H1 (cell line): Measurements from ENCODE around the gene PSG1. TPM values are rescaled to one million over a fixed set of nuclear protein-coding genes. Genes with fewer than 3 reads are reported as not detected.

ENCODE experiments used
- SRF ChIP-seq: IDR thresholded peaks from 2 replicates; pipeline ENCODE4 v1.6.1; 2011; ENCODE audit warnings: mild to moderate bottlenecking, low read depth, low read length, moderate library complexity
- polyA plus RNA-seq, 7 experiments: library from polyadenylated mRNA; depleted of rRNA in 3 of 7; stranded (reverse) in 5 of 7; unstranded in 2 of 7; fragments of >200 nt in 5 of 7; fragments of 200-250 nt in 2 of 7; gene quantifications; 1 replicate in 5 of 7; 2 replicates in 1 of 7; 4 replicates in 1 of 7; pipeline versions ENCODE4 v1.2.1 to v1.2.3, GENCODE V29; 2011 to 2013; ENCODE audit warnings: missing spikeins in 2 of 7, mixed read lengths in 2 of 7
- total RNA-seq: library from RNA; stranded (reverse); fragmentation: NEBNext Ultra II Directional; extraction: Animal tissue kit (Norgen Biotek cat#: 25700); gene quantifications from 2 replicates; pipeline ENCODE4 v1.2.1, GENCODE V29; 2021

PSG1 gene
- total and polyA plus RNA-seq, 2 of the 8 experiments (the other 6 are each of a cell fraction or from before 2014, with no cell fraction given), result not detected

DNA sequence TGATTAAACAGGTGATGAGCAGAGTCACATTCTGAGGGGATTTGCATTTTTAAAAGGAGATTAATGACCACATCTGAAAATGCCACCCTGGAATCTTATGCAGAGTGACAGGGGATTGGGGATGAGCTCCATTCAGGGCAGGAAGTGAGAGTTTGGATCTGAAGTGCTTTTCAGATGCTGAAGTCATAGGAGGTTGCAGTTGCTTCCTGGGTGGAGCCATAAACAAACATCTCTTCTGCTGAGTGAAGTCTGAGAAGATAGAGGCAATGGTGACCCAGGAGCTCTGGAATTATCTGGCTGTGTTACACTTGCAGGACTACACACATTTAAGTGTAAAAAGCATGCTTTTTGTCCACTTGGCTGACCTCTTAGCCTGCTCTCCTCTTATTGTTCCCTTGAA lies 62.6 kb downstream of the PSG1 start (continued):
- TF ChIP-seq SRF, result no peak

Other genes with a start within 250 kb of the PSG1 start
- not detected in 2 replicates for gene PSG3, start 139.2 kb downstream of the PSG1 start, total RNA-seq
- not detected in 2 replicates for gene PSG3, start 139.2 kb downstream of the PSG1 start, polyA plus RNA-seq (2011; rRNA removed)
- gene PSG8, start 114.0 kb downstream of the PSG1 start, total RNA-seq, result not detected in 2 replicates
- not detected in 2 replicates for gene PSG8, start 114.0 kb downstream of the PSG1 start, polyA plus RNA-seq (2011; rRNA removed)
- gene PSG6, start 38.2 kb upstream of the PSG1 start, total RNA-seq, result not detected in 2 replicates
- gene PSG6, start 38.2 kb upstream of the PSG1 start, polyA plus RNA-seq (2011; rRNA removed), result not detected in 2 replicates
- not detected in 2 replicates for gene PSG7, start 57.5 kb upstream of the PSG1 start, total RNA-seq
- not detected in 2 replicates for gene PSG7, start 57.5 kb upstream of the PSG1 start, polyA plus RNA-seq (2011; rRNA removed)
- not detected in 2 replicates for gene PSG11, start 146.8 kb upstream of the PSG1 start, total RNA-seq
- not detected in 2 replicates for gene PSG11, start 146.8 kb upstream of the PSG1 start, polyA plus RNA-seq (2011; rRNA removed)
- gene PSG2, start 203.0 kb upstream of the PSG1 start, total RNA-seq, result not detected in 2 replicates
- not detected in 2 replicates for gene PSG2, start 203.0 kb upstream of the PSG1 start, polyA plus RNA-seq (2011; rRNA removed)